ENCODE results near the gene CACNB4.
"Not testable (repeated sequence)": the region's sequence is repeated elsewhere in the genome, so short reads cannot be mapped to it uniquely, and the experiment has no call there.

CACNB4 gene

GRCh38 chr2:152098496-152099366 is at the start of gene CACNB4:
Gene CACNB4, minus strand, starts transcription at chr2:152099044.
- no peak for DNase-seq (ENCODE audit: low read depth in 1 of 2, low spot score in 1 of 2)

- no peak for DNase-seq (ENCODE audit: low read depth in 1 of 2, low spot score in 1 of 2)
These were observed 35.8 kb upstream of the CACNB4 start for GRCh38 chr2:152134488-152135280.

- no peak for DNase-seq (ENCODE audit: low read depth in 1 of 2, low spot score in 1 of 2)
These were observed 33.5 kb upstream of the CACNB4 start for GRCh38 chr2:152132306-152132705.

GRCh38 chr2:152127628-152128027 is 28.8 kb upstream of the CACNB4 start:
- no peak for DNase-seq (ENCODE audit: low read depth in 1 of 2, low spot score in 1 of 2)

GRCh38 chr2:152126664-152127063 is 27.8 kb upstream of the CACNB4 start:
- no peak for DNase-seq (ENCODE audit: low read depth in 1 of 2, low spot score in 1 of 2)

- DNase-seq (ENCODE audit: low read depth in 1 of 2, low spot score in 1 of 2): no peak
These were observed 23.3 kb upstream of the CACNB4 start for GRCh38 chr2:152122161-152122560.

- no peak for DNase-seq (ENCODE audit: low read depth in 1 of 2, low spot score in 1 of 2)
These were observed 21.6 kb upstream of the CACNB4 start for GRCh38 chr2:152120430-152120829.

GRCh38 chr2:152115952-152116351 is 17.1 kb upstream of the CACNB4 start:
- DNase-seq (ENCODE audit: low read depth in 1 of 2, low spot score in 1 of 2): no peak

- DNase-seq (ENCODE audit: low read depth in 1 of 2, low spot score in 1 of 2): no peak
These were observed 15.5 kb upstream of the CACNB4 start for GRCh38 chr2:152114366-152114765.

- DNase-seq (ENCODE audit: low read depth in 1 of 2, low spot score in 1 of 2): not testable (repeated sequence)
These were observed 8.3 kb upstream of the CACNB4 start for GRCh38 chr2:152107140-152107539.

- no peak for DNase-seq (ENCODE audit: low read depth in 1 of 2, low spot score in 1 of 2)
These were observed 7.6 kb upstream of the CACNB4 start for GRCh38 chr2:152106464-152106863.

GRCh38 chr2:152103271-152103670 is 4.4 kb upstream of the CACNB4 start:
- DNase-seq (ENCODE audit: low read depth in 1 of 2, low spot score in 1 of 2): no peak

GRCh38 chr2:152100961-152101360 is 2.1 kb upstream of the CACNB4 start:
- DNase-seq (ENCODE audit: low read depth in 1 of 2, low spot score in 1 of 2): no peak

- DNase-seq (ENCODE audit: low read depth in 1 of 2, low spot score in 1 of 2): no peak
These were observed 665 bp upstream of the CACNB4 start for GRCh38 chr2:152099367-152100050.

GRCh38 chr2:152097801-152098495 is 896 bp downstream of the CACNB4 start:
- DNase-seq (ENCODE audit: low read depth in 1 of 2, low spot score in 1 of 2): no peak

GRCh38 chr2:152097290-152097800 is 1.5 kb downstream of the CACNB4 start:
- no peak for DNase-seq (ENCODE audit: low read depth in 1 of 2, low spot score in 1 of 2)

- no peak for DNase-seq (ENCODE audit: low read depth in 1 of 2, low spot score in 1 of 2)
These were observed 3.7 kb downstream of the CACNB4 start for GRCh38 chr2:152095146-152095545.

GRCh38 chr2:152094014-152094413 is 4.8 kb downstream of the CACNB4 start:
- DNase-seq (ENCODE audit: low read depth in 1 of 2, low spot score in 1 of 2): no peak

- no peak for DNase-seq (ENCODE audit: low read depth in 1 of 2, low spot score in 1 of 2)
These were observed 5.4 kb downstream of the CACNB4 start for GRCh38 chr2:152093464-152093863.

GRCh38 chr2:152092095-152092494 is 6.7 kb downstream of the CACNB4 start:
- no peak for DNase-seq (ENCODE audit: low read depth in 1 of 2, low spot score in 1 of 2)

- not testable (repeated sequence) for DNase-seq (ENCODE audit: low read depth in 1 of 2, low spot score in 1 of 2)
These were observed 8.1 kb downstream of the CACNB4 start for GRCh38 chr2:152090726-152091125.

Data from activated CD4-positive, alpha-beta T cell treated with anti-CD3 and anti-CD28 coated beads, Interleukin-2, amount 50 U/mL, for 24 hours (primary cell).